Suppressor macrophage treated with lipopolysaccharide for 1 hour (primary cell): ENCODE results near the gene CHST8.
A peak's percentile ranks its signal among the peaks of the same experiment; 100 is the strongest.

ENCODE experiments used
- DNase-seq, 3 donors: peaks; one replicate each; pipeline ENCODE4 v3.0.0-alpha.2; 2020 to 2022

CHST8 gene

GRCh38 chr19:33674626-33675367 is 53.0 kb downstream of the CHST8 start:
- DNase-seq = no peak

DNA sequence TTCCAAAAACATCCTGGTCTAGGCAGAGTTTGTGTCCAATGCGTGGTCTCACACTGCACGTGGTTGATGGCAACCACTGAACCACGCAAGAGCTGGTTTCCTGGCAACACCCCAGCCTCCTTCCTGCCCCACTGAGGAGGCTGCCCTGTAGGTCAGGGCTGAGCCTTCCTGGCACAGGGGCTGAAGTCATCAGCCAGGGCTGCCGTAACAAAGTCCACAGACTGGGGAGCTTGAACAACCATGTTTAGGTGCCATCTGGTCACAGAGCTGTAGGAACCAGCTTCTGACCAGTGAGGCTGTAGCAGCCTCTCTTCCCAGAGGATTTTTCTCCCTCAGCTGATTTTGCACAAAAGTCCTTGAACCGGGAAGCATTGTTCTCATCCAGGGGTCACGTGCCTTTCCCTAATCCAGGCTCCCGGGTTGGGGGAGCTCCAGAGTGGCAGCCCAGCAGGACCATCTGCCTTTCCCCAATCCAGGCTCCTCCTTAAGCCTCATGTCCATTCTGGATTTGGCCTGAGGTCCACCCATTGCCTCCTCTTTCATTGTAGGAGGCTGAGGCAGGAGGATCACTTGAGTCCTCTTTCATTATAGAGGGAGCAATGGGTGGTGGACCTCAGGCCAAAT is 53.9 kb downstream of the CHST8 start:
- no peak for DNase-seq

GRCh38 chr19:33676999-33677665 is 55.4 kb downstream of the CHST8 start:
- no peak for DNase-seq

- DNase-seq = no peak
Observed at GRCh38 chr19:33677745-33678426, 56.1 kb downstream of the CHST8 start.

DNA sequence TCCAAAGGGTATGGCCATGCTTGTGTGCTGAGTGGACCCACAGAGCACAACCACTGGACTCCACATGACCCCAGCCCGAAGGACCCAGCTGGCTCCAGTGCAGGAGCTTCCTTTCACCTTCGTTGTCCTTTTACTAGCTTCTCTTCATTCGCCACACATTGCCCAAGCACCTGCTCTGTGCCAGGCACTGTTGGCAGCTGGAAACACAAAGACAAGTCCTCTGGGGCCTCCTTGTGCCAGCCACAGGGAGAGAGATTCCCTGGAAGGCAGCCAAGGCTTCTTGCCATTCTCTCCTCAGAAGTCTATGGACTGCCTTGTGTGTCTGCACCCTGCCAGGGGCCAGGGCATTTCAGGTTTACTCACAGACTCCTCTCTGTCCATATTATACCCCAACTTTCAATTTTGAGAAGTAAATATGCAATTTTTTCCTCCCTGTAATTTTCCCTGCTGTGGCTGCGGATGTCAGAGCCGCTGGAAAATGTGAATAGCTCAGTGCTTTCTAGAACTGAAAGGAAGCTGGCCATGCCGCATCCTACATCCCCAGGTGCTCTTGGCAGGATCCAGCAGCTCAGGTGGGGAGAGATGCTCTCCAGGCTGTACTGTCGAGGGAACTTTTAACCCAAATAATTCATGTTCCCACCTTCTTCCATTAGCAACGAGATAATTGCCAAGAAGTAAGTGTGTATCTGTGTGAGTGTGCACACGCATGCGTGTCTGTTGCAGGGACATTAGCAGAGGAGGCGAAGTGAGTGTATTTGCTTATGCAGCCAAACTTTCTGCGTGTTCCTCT is 57.2 kb downstream of the CHST8 start:
- no peak for DNase-seq

DNA sequence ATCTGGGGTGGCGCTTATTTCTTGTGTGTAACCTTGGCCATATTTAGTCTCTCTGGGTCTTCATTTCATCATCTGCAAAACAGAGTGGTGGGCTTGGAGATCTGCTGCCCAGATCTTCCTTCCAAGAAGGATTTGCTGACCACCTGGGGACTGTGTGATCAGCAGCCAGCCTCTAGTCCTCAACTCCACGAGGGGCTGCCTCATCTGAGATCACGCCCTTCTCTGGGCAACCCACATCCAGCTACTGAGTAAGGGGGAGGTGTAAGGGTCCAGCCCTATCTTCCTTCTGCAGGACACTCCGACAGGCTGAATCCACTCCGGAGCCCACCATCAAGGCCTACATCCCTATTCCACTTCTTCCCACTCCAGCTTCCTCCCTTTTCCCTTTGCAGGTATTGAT is 57.9 kb downstream of the CHST8 start:
- no peak for DNase-seq

- DNase-seq = no peak
Observed at GRCh38 chr19:33681081-33681680, 59.4 kb downstream of the CHST8 start.

DNA sequence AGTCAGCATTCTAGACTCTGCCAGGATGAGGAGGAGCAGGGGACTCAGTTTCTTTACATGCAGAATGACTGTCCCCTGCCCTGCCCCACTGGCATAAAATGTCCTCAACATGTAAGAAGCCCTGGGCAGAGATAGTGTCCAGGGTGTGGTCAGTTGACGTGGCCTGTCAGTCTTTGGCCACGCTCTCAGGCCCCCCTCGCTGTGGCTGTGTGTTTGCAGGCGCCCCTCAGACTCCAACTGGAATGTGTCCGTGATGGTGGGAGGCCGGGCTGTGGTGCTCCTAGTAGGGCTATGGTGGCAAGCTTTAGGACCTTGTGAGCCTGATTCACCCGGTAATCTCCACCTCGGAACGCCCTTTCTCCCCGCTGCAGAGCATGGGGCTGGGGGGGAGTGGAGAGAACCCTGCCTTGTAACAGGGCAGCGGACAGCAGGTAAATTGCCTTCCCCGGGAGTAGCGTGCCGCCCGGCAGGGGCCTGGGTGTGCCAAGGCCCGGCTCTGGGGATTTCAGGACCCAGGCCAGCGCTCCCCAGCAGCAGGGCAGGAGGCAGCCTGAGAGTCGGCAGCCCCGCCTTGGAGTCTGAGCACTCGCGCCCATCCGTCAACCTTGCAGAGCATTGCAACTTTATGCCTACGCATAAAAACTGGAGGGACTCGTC is 62.3 kb downstream of the CHST8 start:
- peak in 1 of 3 donors; percentile 29 for DNase-seq

- DNase-seq = no peak
Observed at GRCh38 chr19:33684538-33685232, 62.9 kb downstream of the CHST8 start.

DNA sequence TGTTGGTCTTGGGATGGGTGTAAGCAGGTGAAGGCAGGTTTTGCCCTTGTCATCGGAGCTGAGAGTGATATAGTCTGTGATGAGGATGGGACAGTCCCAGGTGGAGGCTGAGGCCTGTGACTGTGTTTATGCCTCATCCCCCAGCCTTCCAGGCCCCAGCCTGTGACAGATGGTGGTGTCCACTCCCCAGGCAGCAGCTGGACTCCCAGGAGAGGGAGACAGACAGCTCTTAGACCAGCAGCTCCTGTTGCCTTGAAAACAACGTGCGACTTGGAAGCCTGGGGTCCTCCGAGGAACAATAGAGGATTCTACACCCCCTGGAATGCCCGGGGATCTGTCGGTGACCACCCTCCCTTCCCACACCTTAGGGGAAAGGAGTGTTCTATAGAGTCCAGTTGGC is 63.8 kb downstream of the CHST8 start:
- no peak for DNase-seq

DNA sequence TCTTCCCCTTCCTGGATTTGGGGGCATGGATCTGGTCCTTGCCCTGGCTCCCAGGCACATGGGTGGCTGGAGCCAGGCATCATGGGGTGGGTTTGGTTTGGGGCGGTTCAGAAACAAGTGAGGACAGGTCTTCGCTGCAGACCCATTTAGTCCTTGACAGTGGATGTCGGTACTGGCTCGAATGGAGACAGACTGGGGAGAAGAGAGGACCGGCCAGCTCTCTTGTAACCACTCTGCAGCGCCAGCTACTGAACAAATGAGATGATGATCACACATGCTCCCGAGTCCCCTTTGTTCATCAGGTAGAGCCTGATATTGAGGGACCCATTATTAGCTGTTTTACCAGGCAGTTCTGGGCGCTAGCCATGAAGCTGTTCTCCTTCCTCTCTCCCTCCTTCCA is 64.5 kb downstream of the CHST8 start:
- no peak for DNase-seq

GRCh38 chr19:33686687-33687480 is 65.1 kb downstream of the CHST8 start:
- DNase-seq = no peak

- DNase-seq = no peak
Observed at GRCh38 chr19:33687481-33688170, 65.9 kb downstream of the CHST8 start.

- DNase-seq = no peak
Observed at GRCh38 chr19:33688171-33688992, 66.6 kb downstream of the CHST8 start.

GRCh38 chr19:33689138-33689746 is 67.5 kb downstream of the CHST8 start:
- DNase-seq = no peak

DNA sequence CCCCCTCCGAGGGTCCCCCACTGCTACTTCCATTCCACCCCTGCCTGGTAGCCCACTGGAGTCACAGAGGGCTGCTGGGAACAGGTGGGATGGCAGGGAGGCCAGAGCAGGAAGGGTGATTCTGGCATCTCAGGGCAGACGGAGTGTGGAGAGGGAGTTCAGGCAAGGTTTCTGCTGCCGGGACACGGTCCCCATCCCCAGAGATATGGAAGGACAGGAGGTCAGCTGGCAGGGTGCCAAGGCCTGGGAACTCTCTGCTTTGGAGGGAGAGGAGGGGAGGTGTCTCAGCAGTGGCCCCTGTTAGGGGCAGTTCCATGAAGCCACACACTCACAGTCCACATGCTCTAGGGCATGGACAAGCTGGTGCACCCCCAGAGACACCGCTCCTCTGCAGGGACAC is 68.1 kb downstream of the CHST8 start:
- DNase-seq = no peak

- DNase-seq = no peak
Observed at GRCh38 chr19:33690378-33691029, 68.8 kb downstream of the CHST8 start.

DNA sequence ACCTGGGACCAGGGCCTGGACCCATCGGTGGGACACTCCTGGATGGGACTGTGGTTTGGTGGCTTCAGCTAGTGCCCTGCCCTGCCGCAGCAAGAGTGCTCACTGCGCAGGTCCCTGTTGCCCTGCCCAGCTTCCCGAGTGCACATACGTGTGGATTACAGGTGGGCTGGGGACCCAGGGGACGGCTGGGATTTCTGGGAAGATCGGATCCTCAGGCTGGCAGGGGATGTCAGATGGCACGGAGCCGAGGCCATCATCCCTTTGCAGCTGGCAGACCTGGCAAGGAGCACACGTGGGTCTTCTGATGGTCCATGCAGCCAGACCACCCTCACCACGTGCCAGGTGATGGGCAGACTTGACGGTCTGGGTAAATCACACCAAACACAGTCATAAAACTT is 69.3 kb downstream of the CHST8 start:
- DNase-seq = no peak
